Smooth muscle cell of the brain vasculature (primary cell): ENCODE measurements around the gene TGFBR1.
A peak's percentile ranks its signal among the peaks of the same experiment; 100 is the strongest.

Experiments used
- DNase-seq: peaks from one replicate; pipeline ENCODE4 v3.0.0-alpha.2; 2012; ENCODE audit warnings: low read depth, low spot score

TGFBR1 gene

DNA sequence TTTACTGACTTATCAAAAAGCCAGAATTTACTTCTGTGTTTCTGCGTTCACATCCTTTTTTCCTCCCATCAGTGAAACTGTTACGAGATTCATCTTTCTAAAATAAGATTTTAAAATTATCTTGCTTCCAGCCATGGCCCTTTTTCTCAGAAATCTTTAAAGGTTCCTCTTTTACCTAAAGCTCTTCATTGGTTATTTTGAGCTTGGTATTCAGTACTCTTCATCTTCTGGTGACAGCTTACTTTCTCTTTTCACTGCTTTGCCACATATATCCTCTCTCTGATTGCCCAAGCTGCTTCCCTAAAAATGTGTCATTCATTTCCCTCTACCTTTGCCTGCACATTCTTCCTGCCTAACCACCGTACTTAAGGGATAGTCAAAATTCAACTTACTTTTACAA, 32.3 kb downstream of the TGFBR1 start:
- DNase-seq = no peak

DNA sequence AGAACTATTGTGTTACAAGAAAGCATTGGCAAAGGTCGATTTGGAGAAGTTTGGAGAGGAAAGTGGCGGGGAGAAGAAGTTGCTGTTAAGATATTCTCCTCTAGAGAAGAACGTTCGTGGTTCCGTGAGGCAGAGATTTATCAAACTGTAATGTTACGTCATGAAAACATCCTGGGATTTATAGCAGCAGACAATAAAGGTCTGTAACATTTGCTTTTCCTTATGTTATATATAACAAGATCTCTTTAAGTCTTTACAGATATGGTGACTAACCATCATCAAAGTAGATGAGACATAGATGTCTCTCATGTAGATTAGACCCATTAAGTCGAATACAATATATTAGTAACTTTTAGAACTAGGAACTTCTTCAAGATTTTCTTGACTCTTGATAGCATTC, 33.0 kb downstream of the TGFBR1 start:
- no peak for DNase-seq

DNA sequence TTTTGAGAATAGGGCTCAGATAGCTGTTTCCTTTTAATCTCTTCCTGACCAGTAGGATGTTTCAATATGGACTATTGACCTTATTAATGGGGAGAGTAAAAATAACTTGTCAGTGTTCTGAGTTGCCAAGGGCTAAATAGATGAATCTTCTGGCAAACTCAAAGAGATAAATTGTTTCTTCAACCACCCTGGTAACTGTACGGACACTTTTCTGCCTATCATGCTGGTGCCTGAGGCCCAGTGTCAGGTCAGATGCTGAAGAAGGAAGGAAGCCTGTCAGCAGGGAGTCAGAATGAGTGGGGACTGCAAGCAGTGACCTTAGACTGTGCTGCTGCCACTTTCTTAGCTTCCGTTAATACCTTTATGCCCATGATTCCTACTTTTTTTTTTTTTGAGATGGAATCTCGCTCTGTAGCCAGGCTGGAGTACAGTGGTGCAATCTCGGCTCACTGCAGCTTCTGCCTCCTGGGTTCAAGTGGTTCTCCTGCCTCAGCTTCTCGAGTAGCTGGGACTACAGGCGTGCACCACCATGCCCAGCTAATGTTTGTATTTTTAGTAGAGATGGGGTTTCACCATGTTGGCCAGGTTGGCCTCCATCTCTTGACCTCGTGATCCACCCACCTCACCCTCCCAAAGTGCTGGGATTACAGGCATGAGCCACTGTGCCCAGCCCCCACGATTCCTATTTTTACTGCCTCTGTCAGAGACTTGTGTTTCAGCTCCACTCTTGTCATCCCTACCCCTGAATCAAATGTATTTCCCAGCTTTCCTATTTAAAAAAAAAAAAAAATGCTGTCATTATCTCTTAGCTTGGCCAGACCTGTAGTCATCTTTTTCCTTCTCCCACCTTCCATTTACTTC, 33.7 kb downstream of the TGFBR1 start:
- no peak for DNase-seq

DNA sequence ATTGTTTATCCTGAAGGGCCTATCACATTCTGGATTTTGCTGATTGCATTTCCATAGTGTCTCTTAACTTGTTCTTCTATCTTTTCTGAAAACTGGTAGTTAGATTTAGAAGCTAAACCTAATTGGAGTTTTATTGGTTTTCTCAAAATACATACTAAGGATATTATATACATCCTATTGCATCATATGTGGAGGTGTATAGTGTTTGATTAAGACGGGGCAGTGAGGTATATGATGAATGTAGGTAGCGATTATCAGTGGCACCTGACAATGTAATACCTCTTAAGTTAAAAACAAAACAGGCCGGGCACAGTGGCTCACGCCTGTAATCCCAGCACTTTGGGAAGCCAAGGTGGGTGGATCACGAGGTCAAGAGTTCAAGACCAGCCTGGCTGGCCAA, 35.0 kb downstream of the TGFBR1 start:
- DNase-seq = no peak

DNA sequence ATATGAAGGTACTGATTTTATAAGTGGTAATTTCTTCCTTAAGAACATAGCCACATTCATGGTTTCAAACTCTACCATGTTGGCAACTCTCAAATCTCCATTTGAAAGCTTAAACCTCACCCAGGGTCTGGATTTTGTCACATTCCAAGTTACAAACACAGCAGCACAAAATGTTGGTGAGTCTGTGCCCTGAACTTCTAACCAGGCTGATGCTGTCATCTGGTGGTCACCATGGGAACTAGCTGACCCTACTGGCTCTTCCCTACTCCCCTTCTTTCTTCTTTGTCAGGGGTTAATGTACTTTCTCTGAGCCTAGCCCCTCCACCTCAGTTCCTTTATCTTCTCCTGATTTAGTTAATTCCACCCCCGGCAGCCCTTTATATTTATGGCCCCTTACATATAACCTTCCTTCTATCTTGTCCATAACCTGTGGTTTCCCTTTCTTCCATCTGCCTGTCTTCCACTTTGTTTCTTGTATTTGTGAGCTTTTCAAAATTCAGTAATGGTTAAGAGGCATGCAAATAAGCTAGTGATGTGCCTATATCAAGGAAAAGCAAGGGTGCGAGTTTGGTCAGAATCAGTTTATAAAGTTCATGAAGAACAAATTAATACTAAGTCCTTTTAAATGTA, 35.9 kb downstream of the TGFBR1 start:
- peak; percentile 36 for DNase-seq

DNA sequence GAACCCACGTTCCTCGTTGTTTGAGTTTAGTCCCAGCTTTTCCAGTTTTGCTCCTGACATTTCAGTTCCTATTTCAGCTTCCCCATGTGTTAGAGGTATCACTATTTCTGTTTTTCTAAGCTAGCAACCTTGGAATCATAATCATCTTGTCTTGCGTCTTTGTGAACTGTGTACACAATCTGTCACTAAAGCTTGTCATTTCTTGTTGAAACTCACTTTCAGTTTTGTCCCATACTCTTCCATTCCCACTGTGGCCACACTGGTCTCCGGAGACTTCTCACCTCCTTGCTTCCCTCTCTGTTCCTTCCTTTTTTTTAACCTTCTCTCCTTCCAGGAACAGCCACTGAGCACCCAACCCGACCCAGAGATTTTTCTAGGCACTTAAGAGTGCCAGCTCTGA, 36.9 kb downstream of the TGFBR1 start:
- DNase-seq = no peak

DNA sequence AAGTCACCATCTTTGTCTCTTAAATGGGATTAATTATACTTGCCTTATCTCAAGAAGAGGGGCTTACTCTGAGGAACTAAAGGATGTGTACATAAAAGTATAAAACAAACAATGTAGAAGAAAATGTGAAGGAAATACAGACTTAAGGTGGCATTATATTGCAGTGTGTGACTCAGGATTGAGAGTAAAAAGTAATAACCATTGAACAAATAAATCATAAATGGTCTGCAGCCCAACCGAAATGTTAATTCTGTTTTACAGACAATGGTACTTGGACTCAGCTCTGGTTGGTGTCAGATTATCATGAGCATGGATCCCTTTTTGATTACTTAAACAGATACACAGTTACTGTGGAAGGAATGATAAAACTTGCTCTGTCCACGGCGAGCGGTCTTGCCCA, 37.4 kb downstream of the TGFBR1 start:
- no peak for DNase-seq

DNA sequence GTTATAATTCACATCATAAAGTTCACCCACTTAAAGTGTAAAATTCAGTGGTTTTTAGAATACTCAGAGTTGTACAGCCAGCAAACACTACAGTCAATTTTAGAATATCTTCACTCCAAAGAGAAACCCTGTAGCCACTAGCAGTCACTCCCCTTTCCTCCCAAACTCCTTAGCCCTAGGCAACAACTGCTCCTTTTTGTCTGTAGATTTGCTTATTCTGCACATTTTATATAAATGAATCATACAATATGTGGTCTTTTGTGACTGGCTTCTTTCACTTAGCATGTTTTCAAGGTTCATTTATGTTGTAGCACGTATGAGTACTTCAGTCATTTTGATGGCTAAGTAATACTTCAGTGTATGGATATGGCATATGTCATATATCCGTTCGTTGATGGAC, 38.7 kb downstream of the TGFBR1 start:
- DNase-seq = no peak

DNA sequence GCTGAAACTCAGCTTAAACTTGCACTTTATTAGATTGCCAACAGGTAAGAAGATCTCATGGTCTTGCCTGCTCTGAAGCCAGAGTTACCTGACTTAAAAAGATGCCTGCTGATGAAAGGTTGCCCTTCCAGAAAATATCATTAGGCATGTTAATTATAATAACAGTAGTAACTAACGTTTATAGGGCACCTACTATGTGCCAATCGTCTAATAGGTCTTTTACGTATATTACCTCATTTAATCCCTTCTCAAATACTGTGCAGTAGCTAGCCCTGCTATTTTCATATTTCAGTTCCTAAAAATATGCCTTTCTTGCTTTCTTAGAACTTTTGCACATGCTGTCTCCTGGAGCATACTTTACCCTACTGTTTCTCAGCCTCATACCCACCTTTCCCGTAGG, 40.1 kb downstream of the TGFBR1 start:
- no peak for DNase-seq

DNA sequence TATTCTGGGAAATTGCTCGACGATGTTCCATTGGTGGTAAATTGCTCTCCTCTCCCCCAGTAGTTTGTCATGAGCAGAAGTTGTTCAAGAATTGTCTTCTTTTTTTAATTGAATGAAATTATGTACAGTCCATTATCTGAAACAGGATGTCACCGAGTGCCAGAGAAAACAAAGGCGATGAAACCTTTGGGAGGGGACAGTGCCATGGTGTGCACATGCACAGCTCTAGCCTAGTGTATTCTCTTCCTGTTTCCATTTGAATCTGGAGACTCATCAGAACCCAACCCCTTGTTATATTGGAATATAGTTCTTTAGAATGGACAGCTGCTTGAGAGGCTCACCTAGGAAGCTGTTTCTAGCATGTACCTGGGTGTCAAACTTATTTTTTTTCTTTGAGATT, 41.7 kb downstream of the TGFBR1 start:
- DNase-seq = no peak

DNA sequence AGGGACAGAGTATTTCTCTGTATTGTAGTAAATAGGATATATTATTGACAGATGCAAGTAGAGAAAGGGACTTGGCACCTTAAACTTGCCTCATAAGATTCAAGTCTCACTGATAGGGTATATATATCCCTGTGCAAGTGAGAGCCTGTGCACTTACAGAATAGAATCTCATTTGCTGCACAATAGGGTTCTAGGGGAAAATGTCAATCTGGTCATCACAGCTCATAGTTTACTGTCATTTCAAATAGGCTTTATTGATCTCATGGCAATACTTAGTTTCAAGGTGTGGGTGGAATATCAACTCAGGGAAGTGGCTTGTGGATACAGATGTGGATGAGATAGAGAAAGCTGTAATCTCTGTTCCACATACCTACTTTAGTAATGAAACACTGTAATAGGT, 42.3 kb downstream of the TGFBR1 start:
- DNase-seq = no peak

DNA sequence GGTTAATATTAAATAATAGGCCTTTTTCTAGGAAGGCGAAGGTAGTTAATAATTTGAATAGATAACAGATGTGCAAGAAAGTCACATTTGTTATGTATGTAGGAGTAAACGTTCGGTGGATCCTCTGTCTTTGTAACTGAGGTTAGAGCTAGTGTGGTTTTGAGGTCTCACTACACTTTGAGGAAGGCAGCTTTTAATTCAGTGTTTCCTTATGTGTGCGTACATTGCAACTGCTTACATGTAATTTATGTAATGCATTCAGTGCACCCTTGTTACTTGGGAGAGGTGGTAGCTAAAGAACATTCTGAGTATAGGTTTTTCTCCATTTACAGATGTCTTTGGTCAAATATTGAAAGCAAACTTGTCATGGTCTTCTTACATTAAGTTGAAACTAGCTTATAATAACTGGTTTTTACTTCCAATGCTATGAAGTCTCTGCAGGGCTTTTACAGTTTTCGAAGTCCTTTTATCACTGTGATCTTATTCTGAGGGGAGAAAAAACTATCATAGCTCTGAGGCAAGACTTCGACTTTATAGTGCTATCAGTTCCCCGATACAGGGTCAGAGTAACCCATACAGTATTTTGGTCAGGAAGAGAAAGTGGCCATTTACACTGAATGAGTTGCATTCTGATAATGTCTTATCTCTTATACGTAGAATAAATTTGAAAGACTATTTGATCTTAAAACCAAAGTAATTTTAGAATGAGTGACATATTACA, 45.7 kb downstream of the TGFBR1 start:
- no peak for DNase-seq

DNA sequence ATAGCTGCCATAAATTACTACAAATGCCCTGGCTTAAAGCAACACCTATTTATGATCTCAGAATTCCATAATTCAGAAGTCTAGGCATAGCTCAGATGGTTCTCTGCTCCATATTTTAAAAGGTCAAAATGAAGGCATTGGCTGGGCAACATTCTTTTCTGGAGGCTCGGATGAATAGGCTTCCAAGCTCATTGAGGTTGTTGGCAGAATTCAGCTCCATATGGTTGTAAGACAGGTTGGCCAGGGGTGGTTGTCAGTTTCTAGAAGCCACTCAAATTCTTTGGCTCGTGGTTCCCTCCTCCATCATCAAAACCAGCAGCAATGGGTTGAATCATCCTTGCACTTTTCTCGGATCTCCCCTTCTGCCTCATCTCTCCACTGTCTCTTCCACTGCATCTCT, 49.4 kb downstream of the TGFBR1 start:
- no peak for DNase-seq

DNA sequence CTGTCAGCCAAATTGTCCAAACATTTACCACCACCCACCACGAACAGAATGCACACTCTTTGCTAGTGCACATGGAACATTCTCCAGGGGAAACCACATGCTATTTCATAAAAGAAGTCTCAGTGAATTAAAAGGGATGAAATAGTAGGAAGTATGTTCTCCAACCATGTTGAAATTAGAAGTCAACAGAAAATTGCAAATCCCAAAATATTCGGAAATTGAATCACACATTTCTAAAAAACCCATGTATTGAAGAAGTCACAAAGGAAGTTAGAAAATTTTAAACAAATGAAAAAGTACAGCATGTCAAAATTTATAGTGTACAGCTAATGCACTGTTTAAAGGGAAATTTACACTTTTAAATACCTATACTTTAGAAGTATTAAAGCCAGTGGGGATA, 50.8 kb downstream of the TGFBR1 start:
- DNase-seq = no peak

DNA sequence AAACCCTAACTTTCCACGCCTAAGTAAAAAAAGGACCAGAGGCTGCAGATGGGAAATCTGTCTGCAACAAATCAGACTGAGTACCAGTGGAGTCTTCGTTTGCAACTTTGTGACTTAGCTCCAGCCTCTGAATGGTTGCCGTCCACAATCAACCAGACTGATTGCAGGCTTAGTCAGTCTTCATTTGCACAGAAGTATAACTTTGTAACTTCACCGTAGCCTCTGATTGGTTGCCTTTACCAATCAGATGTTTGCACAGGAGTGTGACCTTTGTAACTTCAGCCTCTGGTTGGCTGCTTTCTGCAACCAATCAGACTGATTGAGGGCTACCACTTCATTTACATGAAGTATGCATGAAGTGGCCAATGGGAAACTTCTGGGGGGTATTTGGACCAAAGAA, 53.7 kb downstream of the TGFBR1 start:
- DNase-seq = no peak

DNA sequence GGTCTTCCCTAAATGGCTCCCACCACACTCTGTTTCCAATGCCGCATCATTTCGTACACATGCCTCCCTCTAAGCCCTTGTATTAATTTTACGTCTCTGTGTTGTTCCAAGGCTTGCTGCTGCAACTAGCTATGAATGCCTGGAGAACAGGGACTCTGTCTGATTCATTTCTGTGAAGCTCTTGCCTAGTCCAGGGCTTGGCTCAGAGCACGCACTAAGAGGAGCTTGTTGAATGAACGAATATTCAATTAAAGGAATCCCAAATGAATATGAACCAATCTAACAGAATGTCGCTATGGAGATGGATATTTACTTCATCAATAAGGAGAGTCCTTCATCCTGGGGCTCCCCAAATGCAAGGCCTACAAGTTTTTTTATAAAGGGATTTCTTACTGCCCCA, 55.3 kb downstream of the TGFBR1 start:
- no peak for DNase-seq

DNA sequence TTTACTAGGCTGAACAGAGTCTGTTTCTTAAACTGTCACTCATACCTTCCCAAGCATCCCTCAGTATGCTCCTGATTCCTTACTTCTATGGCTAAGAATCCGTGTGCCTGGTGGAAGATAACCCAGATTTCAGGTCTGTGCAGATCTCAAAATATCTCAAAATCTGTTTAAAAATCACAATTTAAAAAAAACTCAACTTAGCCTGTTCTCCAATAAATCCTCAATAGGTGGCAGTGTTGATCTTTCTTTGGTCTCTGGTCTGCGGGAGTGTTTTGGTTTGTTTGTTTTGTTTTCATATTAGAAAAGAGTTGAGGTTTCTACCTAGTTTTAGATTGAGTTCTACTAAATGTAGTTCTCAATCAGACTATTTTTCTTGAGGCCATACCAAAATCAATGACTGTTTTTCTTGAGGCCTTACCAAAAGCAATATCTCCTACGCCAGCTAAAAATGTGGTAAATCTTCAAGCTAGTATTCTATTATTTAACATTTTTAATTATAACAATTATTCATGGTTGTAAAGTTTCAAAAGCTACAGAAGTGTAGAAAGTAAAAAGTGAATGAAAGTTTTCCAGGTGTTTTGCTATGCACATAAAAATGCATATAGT, 57.9 kb downstream of the TGFBR1 start:
- DNase-seq = peak; percentile 26

DNA sequence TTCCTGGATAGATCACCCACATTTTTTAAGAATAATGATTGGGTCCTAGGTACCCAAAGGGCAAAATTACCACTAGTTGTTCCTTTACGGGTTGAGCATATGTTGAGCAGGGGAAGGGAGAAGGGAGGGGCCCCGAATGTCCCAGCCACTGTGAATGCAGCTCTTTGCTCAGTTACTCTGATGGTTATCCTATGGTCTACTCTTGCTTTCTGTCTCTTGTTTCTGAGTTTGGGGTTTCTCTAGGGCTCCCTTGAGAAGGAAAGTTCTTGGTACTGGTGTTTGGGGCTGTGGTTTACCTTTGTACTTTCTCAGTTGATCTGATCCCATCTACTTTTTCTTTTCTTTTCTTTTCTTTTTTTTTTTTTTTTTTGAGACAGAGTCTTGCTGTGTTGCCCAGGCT, 61.2 kb downstream of the TGFBR1 start:
- no peak for DNase-seq

DNA sequence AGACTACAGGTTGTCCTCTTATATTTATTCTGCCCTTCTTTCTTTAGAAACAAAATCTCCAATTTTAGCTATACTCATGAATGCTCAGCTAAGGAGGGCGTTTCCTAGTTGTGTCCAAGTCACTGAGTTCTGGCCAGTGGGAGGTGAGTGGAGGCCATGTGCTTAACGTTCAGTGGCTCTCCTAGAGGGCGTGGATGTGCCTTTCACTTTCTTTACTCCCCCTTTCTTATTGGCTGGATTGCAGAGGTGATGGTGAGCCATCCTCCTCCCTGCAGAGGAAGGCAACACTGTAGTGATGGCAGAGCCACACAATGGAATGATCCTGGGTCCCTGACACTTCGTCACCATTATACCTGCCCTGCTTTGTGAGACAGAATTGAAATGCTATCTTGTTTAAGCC, 62.2 kb downstream of the TGFBR1 start:
- no peak for DNase-seq

DNA sequence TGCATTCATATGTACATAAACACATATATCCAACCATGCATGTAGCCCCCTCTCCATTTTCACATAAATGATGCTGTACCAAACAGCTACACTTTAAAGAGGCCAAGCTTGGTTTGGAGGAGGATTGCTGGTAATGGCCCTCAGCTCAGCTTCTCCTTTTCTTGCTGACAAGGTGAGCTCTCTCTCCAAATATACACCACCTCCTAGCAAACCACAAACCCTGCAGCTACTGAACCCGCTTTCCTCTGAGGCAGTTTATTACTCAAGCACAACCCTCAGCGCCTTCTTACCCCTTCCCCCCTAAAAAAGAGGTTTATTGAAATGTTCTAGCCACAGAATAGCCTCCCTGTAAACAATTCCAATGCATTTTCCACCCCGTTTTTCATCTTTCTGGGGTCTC, 62.8 kb downstream of the TGFBR1 start:
- no peak for DNase-seq

DNA sequence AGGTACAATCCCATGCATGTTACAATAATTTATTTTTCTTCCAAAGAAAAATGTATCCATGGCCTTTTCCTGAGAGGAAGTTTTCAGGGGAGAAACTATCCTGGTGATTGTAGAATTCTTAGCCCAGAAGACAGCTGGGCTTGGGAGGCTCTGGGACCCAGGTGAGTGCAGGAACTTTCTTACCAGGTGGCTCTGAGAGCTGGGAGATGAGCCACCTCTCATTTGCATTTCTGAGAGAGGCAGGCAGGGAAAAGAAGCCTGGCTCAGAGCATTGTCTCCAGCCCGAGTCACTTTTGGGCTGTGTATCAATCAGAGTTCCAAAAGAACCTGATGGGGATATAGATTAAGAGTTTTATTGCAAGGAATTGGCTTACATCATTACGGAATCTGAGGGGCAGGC, 64.2 kb downstream of the TGFBR1 start:
- no peak for DNase-seq

DNA sequence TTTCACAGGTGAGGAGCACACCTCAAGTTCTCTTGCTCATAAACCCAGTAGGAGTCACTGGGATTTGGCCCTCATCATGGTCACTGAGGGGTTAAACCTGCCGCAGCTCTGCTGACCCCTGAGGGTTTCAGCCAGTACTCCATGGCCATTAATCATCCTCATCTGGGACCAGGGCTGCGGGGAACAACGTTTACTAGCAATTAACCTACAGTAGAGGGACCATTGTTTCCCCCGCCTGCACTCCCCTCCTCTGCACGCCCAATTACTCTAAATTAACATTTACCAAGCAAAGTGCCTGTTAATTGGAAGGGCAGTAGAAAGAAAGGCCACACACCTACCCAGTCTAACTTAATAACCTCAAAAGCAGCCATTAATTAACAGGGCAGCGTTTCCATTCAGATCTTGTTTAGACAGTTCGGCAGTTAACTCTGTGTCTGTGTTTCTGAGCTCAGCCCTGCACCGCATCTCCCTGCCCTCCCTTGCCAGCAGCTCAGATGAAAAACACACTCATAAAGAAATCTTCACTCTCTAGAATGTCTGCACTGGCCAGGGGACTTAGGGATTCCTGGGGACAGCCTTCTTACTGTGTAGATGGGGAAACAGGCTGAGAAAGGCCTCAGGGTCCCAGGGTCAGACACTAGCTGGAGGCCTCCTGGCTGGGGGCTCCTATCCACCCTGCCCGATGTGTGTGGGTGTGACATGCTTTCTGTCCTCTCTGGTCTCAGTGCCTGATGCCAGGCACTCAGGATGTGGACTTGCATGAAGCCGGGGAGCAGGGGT, 65.3 kb downstream of the TGFBR1 start:
- DNase-seq = no peak
